COLO829 (cell line): ENCODE data around the gene KIF26A.
"Not testable (repeated sequence)": the region's sequence is repeated elsewhere in the genome, so short reads cannot be mapped to it uniquely, and the experiment has no call there.

Experiments
- DNase-seq: peaks from one replicate; pipeline ENCODE4 v3.0.0; 2012; ENCODE audit warnings: low spot score

Gene KIF26A

DNA sequence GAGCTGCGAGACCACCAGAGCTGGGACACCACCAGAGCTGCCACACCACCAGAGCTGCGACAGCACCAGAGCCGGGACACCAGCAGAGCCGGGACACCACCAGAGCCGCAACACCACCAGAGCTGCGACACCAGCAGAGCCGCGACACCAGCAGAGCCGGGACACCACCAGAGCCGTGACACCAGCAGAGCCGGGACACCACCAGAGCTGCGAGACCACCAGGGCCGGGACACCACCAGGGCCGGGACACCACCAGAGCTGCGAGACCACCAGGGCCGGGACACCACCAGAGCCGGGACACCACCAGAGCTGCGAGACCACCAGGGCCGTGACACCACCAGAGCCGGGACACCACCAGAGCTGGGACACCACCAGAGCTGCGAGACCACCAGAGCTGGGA is 69.9 kb downstream of the KIF26A start:
- DNase-seq = not testable (repeated sequence)

DNA sequence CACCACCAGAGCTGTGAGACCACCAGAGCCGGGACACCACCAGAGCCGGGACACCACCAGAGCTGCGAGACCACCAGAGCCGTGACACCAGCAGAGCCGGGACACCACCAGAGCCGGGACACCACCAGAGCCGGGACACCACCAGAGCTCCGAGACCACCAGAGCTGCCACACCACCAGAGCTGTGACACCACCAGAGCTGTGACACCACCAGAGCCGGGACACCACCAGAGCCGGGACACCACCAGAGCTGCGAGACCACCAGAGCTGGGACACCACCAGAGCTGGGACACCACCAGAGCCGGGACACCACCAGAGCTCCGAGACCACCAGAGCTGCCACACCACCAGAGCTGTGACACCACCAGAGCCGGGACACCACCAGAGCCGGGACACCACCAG is 70.7 kb downstream of the KIF26A start:
- DNase-seq = not testable (repeated sequence)

DNA sequence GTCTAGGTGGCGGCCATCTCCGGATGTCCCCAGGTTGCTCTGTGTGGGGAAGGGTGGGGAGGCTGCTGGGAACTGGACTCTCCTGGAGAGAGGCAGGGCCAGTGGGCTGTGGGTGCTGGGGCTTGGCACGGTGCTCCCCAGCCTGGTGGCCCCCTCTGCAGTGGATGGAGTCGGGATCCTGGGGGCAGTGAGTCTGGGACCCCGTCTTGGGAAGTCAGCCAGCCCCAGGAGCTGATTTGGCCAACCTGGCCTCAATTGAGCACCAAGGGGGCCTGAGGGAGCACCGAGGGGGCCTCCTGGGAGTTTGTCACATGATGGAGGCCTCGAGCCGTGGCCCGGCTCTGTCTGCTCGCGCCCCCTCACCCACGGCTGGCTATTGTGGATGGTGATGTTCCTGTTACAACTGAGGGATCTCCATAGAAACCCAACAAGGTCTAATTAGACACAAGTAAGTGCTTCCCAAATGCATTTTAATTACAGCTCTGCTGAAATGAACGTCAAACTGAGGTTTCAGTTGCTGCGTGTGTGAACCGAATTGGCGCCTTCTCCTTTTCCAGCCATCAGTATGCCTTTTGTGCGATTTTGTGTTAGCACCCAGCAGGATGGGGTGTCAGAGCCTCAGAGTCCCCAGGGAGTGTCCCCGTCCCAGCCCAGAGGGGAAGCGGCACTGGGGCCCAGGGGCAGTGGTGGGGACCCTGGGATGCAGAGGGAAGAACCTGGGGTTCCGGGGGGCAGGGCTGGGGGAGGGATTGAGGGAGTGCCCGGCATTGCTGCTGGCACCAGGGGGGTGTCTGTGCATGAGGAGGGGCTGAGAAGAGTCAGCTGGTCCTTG is 71.8 kb downstream of the KIF26A start:
- no peak for DNase-seq

DNA sequence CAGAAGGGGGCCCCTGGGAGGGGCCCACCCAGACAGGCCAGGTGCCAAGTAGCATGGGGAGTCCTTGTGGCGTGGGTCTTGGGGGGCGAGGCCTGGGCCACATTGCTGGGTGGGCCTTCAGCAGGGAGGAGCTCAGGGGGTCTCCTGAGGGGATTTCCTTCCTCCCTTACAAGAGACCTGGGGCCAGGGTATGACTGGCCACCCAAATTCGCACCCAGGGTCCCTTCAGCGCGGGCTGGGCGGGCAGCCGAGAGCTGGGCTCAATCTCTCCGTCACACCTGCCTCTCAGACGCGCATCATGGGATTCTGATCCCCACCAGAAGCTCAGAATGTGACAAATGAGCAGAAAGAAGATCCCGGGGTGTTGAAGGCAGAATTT is 72.4 kb downstream of the KIF26A start:
- DNase-seq = no peak

DNA sequence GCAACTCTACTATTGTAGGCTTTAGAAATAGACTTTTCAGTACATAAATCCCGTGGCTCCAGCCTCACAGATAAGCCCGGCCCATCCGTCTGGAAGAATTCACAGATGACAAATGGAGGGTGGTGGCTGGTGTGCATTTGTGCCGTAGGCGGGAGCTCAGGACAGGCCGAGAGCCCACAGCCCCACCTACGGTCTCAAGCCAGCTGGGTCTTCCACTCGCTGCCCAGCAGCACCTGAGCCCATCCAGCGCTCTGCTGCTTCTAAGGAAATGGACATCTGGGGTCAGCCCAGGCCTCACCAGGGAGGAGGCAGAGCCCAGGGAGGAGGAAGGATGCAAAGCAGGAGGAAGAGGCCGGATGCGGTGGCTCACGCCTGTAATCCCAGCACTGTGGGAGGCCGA is 72.8 kb downstream of the KIF26A start:
- no peak for DNase-seq

GRCh38 chr14:104211741-104212140 is 73.4 kb downstream of the KIF26A start:
- DNase-seq = no peak

DNA sequence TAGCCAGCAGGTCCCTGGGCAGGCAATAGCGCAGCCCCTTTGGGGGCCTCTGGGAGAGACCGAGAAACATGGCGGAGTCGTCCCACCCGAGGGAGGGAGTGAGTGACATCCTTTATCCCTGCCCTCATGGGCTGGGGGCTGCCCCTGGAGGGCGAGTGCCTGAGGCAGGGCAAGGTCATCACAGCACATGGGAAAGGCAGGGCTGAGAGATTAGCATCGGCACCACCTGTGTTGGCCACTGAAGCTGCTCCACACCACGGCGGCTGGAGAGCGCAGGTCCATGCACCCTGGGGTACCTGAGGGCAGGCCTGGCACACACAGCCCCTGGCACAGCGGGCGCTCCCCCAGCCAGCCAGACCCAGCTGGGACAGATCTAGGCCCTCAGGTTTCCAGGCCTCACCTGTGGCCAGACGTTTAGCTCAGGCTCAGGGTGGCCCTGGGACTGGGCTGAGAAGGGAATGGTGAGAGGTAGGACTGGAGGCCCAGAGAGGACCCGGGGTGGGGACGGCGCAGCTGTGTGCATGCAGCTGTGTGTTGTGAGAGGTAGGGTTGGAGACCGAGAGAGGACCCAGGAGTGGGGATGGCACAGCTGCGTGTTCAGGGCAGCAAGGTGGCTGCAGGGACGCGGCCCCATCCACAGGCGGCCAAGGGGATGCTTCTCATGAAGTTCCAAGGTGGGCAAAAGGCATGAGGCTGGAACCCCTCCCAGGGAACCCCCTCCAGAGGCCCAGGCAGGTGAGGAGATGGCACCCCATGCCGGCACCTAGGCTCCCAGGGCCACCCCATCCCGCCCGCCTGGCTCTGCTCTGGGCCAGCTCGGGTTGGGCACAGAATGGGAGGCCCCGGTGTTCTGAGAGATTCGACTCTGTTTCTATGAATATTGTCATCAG is 74.1 kb downstream of the KIF26A start:
- DNase-seq = no peak

DNA sequence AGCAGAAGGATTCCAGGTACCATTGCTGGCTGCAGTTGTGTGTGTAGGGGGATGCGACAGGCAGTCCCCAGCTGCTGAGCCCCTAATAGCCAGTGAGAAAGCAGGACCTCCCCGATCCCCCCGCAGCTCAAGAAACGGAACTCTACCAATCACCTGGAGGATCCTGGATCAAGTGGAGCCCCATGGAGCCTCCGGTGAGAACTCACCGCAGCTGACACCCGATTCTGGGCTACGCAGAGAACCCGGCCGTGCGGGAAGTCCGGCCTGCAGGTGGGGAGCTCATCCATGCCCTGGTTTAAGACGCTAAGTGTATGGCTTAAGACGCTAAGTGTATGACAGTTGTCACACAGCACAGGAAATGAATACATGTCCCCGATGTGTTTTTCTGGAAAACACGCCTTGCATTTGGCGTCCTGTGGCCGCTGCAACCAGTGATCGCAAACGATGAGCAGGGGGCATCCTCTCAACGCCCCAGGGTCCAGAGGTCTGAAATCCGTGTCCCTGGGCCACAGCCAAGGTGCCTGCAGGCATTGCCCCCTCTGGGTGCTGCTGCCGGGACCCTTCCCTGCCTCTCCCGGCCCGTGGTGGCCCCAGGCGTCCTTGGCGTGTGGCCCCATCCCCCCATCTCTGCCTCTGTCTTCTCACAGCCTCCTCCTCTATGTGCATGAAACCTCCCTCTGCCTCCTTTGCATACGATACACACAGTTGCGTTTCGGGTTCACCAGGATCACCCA is 75.1 kb downstream of the KIF26A start:
- DNase-seq = no peak

- no peak for DNase-seq
Measured at GRCh38 chr14:104214431-104215218, 76.2 kb downstream of the KIF26A start.

DNA sequence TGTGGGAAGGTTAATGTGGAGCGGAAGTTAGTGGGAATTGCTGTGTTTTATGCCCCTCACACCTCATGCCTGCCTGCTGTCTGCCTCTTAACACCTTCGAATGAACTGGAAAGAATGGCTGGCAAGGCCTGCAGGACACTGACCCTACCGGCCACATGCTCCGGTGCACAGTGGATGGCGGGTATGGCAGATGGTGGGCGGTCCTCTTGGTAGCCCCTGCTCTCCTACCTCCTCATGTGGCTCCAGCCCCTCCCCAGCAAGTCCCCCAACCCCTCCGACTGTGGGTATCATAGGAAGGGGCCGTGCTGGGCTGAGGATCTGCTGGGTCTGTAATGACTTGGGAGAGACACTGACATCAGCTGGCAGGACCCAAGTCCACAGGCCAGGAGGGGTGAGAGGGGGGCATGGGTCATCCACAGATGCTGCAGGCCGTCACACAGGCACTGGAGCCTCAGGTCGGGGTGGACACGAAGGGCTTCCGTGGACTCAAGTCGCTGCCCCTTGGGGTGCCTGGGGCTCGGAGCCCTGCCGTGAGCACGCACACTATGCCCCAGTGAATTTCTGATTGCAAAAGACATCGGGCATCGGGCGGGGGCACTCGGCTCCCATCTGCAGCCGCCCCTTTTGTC is 77.4 kb downstream of the KIF26A start:
- DNase-seq = no peak

- no peak for DNase-seq
Measured at GRCh38 chr14:104216457-104216856, 78.1 kb downstream of the KIF26A start.

GRCh38 chr14:104217486-104218360 is 79.3 kb downstream of the KIF26A start:
- DNase-seq = no peak

GRCh38 chr14:104218361-104219180 is 80.2 kb downstream of the KIF26A start:
- DNase-seq = no peak

- DNase-seq = no peak
Measured at GRCh38 chr14:104219731-104220214, 81.4 kb downstream of the KIF26A start.

GRCh38 chr14:104220215-104221070 is 82.1 kb downstream of the KIF26A start:
- no peak for DNase-seq

- no peak for DNase-seq
Measured at GRCh38 chr14:104221071-104221625, 82.8 kb downstream of the KIF26A start.

DNA sequence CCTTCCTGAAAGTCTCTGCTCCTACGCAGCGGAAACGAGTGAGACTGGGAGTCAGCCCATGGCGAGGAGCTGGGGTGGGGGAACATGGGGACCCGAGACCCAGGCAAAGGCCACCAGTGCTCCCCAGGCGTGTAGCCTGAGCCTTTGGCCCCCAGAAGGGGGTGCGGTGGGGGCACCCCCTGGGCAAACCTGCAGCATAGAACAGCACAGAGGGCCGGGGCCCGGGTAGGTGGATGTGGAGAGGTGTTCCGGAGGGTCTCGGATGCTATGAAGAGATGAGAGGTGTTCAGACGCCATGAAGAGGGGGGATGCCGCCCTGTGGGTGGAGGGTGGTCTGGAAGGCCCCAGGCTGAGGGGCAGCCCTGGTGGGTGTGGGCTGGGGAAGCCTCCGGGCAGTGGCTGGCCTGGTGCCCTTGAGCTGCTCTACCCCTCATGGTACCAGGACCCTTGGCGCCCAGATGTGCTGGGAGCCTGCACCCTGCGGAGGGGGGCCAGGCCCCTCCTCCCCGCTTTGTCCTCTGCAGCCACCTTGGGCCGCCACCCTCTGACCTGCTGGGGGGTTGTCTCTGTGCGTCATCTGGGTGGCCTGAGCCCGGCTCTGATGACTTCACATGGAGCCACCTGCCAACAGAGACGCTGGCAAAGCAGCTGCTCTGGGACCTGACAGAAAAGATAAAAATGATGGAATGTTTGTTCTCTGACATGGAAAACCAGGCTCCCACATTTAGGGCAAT is 83.4 kb downstream of the KIF26A start:
- DNase-seq = no peak
